ENCODE measurements around the gene ZNF396. TPM values are rescaled to one million over a fixed set of nuclear protein-coding genes. Genes with fewer than 3 reads are reported as not detected.

ZNF396 gene
- 1 to 10 TPM; 6.1 to 8.1 (median 6.8) TPM for polyA plus RNA-seq (ENCODE audit: insufficient read length in 4 of 4)

DNA sequence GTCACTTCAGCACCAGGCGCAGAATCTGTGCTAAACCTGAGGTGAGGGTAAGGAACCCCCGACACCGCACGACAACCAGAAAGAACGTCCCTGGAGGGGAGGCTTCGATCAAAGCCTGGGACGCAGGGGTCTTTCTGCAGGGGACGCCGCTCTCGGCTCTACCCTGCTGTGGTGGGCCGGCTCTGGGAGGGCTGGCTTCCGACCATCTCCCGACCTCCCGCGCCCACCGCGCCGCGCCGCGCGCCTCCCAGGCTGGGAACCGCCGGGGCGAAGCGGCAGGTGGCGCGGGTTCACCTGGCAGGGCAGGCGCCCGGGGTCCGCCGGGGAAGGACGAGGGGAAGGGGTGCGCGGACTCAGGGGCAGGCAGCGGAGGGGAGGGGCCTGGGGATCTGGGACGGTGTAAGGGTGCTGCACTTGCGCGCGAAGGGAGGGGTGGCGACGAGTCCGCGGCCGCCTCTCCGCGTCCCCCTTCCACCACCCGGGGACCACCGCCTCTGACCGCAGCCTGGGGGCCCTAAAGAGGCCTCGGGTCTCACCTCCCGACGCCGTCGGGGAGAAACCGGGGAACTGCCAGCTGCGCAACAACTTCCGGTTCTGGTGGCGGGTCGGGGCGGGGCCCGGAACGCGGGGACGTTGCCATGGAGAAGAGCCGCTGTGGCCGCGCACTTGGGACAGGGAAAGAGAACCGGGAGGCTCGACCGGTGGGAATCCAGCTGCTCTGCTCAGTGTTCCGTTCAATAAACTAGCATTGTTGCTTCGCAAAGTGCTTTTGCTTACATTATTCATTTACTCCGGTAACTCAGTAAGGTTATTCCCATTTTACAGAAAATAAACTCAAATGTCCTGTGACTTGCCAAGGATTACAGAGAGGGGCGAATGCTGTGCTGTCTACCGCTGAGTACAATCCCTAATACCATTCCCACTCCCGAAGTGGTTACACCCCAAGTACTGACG lies at the start of gene ZNF396:
ZNF396 (minus strand) TSS at position 596 of the 954 bp plus-strand sequence. CDS start 3,045 bp downstream, outside the sequence.
- peak in 3 of 4 donors; percentile 41 to 64 (median 46) for DNase-seq (ENCODE audit: low read depth in 4 of 4, low spot score in 3 of 4)

GRCh38 chr18:35426786-35427185 lies 49.6 kb upstream of the ZNF396 start:
- no peak for DNase-seq (ENCODE audit: low read depth in 4 of 4, low spot score in 3 of 4)

DNA sequence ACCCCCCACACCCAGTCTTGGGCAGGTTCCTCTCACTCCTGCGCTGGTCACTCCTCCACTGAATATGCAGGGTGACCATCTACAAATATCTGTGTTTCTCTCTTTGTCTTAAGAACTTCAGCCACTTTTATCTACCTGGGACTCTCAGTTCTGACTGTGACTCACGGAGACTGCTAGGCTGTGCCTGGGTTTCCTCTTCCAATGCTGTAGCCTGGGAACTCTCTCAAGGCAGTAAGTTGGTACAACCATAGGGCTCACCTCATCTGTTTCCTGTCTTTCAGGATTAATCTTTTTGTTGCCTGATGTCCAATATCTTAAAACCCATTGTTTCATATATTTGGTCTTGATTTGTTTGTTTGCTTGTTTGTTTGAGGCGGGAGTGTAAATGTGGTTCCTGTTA lies 47.2 kb upstream of the ZNF396 start:
- no peak for DNase-seq (ENCODE audit: low read depth in 4 of 4, low spot score in 3 of 4)

DNA sequence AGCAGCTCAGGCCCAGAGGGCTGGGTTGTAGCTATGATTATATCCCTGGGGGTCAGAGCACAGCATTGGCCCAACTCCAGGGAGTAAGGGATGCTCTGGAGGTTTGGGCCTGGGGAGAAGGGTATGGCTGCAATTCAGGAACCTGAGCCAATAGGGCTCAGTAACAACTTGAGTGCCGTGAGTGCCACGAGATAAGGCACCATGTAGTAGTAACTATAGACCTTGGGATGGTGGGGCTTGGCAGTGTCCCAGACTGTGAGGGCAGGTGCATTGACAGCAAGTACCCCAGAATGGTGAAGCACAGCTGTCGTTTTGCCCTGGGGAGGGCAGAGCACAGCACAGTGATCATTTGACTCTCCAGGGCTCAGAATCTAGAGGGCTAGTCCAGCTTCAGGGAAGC lies 45.1 kb upstream of the ZNF396 start:
- DNase-seq (ENCODE audit: low read depth in 4 of 4, low spot score in 3 of 4): no peak

DNA sequence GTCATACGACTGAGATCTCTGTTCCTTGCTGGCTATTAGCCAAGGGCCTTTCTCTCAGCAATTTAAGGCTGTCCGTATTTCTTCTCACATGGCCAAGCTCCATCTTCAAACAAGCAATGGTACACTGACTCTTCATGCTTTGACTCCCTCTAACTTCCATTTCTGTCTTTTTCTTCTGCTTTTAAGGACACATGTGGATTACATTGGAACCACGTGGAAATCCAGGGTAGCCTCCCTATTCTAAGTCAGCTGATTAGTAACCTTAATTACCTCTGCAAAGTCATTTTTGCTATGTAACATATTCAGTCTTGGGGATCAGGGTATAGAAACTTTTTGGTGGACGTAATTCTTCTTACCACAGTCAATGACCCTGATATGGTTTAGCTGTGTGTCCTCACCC lies 41.5 kb upstream of the ZNF396 start:
- no peak for DNase-seq (ENCODE audit: low read depth in 4 of 4, low spot score in 3 of 4)

GRCh38 chr18:35417223-35417622 lies 40.1 kb upstream of the ZNF396 start:
- no peak for DNase-seq (ENCODE audit: low read depth in 4 of 4, low spot score in 3 of 4)

DNA sequence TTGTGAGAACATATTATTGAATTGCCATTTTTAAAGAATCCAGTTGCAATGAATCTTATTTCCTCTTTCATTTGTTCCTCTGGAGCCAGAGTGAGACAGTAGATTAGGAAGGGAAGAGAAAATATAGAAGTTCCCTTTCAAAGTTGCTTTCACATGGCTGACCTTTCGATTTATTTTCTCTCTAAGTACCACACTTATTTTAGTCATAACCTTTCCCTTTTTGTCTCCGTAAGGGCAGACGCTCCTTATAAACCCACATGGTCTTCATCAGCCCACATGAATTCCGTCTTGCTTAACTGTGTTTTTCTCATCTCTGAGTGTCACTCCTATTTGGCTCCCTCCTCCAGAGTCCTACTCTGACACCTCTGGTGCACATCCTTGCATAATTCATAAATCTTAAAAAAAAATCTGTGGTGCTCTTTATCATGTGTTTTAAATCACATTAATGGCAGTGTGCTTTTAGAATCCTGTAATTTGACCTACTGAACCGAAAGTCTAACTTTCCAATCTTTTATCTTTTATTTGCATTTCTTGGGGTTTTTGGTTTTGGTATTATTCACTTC lies 38.5 kb upstream of the ZNF396 start:
- peak in 1 of 4 donors; percentile 5 for DNase-seq (ENCODE audit: low read depth in 4 of 4, low spot score in 3 of 4)

GRCh38 chr18:35413163-35413511 lies 36.0 kb upstream of the ZNF396 start:
- DNase-seq (ENCODE audit: low read depth in 4 of 4, low spot score in 3 of 4): no peak

GRCh38 chr18:35411625-35412351 lies 34.7 kb upstream of the ZNF396 start:
- DNase-seq (ENCODE audit: low read depth in 4 of 4, low spot score in 3 of 4): no peak

DNA sequence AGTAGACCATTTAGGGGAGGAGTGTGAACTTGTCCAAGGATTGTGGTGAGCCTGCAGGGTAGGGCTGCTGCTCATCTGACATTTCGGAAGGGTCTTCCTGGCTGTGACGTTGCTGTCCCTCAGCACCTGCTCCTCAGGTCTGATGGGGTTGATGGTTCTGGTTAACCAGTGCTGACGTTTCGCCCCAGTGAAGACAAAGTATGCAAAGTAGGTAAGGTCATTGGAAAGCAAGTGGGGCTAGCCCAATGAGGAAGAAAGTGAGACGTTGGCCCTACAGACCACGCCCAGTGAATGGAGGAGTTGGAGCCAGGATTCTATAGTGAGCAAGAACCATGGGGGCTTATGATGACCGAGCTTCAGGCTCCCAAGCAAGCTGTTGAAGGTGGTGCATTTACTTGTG lies 33.4 kb upstream of the ZNF396 start:
- no peak for DNase-seq (ENCODE audit: low read depth in 4 of 4, low spot score in 3 of 4)

DNA sequence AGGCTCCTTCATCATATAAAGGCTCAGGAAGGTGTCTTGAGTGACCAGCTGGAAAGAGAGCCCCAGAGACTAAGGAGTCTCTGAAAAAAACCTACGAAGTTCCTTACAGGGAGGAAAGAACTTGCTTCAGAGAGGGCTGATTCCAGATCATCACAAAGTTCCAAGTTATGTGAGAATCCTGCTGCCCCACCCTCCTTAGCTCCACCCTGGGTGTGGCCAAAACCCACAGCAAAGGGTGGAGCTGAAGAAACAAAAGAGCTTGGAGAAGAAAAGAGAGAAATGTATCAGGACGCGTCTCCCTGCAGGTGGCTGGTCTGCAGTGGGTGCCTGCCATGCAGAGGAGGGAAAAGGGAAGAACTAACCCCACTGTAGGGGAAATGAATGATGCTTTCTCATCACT lies 32.8 kb upstream of the ZNF396 start:
- no peak for DNase-seq (ENCODE audit: low read depth in 4 of 4, low spot score in 3 of 4)

DNA sequence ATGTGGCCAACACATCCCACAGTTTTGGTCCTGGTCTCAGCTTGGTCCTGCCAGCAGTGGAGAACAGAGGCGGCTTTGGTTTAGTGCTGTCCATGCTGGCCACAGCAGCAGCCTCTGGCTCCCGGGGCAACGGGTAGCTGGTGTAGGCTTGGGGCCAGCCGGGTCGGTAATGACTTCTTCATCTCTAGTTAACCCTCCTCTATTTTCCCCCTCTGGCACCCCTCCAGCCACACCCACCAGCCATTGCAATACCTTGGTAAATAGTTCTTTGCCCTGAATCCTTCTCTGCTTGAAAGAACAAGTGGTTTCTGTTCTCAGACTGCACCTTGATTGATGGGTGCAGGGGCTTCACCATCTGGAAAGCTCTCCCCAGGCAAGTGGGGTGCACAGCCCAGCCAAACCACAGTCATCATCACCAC lies 31.7 kb upstream of the ZNF396 start:
- DNase-seq (ENCODE audit: low read depth in 4 of 4, low spot score in 3 of 4): no peak

- peak; percentile 45 to 60 (median 58) for DNase-seq (ENCODE audit: low read depth in 4 of 4, low spot score in 3 of 4)
Measured at GRCh38 chr18:35407871-35408481, 30.8 kb upstream of the ZNF396 start.

GRCh38 chr18:35406666-35407065 lies 29.5 kb upstream of the ZNF396 start:
- DNase-seq (ENCODE audit: low read depth in 4 of 4, low spot score in 3 of 4): no peak

DNA sequence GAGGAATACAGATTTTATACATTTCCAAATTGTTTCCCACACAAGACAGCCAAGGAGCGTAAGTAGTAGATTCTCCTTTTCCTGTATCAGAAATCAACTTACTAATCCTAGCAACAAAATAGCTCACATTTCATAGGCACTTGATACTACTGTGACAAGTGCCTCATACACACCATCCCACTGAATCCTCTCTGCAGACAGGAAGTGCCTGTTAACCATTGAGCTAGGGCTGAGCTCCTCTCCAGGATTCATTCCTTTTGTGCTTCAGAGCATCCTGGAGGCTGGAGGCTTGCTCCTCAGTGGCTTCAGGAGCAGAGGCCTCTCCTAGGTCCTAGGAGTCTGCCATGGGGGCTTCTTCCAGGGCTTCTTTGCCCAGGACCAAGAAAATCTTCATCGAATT lies 20.8 kb upstream of the ZNF396 start:
- no peak for DNase-seq (ENCODE audit: low read depth in 4 of 4, low spot score in 3 of 4)

DNA sequence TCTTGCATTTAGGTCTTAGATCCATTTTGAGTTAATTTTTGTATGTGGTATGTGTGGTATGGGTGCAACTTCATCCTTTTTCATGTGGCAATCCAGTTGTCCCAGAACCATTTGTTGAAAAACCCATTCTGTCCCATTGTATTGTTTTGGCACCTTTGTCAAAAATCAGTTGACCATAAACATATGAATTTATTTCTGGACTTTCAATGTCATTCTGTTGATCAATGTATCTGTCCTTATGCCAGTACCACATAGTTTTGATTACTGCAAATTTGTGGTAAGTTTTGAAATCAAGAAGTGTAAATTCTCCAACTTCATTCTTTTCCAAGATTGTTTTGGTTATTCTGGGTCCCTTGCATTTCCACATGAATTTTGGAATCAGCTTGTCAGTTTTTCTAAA lies 16.6 kb upstream of the ZNF396 start:
- no peak for DNase-seq (ENCODE audit: low read depth in 4 of 4, low spot score in 3 of 4)

DNA sequence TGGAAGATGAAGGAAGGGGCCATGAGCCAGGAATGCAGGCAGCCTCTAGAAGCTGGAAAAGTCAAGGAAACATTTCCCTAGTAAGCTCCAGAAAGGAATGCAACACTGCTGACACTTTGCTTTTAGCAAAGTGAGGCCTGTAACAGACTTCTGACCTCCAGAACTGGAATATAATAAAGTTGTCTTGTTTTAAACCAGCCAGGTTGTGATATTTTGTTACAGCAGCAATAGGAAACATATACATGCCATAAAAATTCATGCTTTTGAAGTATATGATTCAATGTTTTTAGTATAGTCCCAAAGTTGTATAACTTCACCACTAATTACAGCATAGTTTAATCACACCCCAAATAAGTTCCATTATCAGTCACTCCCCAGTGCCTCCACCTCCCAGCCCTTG lies 15.2 kb upstream of the ZNF396 start:
- no peak for DNase-seq (ENCODE audit: low read depth in 4 of 4, low spot score in 3 of 4)

DNA sequence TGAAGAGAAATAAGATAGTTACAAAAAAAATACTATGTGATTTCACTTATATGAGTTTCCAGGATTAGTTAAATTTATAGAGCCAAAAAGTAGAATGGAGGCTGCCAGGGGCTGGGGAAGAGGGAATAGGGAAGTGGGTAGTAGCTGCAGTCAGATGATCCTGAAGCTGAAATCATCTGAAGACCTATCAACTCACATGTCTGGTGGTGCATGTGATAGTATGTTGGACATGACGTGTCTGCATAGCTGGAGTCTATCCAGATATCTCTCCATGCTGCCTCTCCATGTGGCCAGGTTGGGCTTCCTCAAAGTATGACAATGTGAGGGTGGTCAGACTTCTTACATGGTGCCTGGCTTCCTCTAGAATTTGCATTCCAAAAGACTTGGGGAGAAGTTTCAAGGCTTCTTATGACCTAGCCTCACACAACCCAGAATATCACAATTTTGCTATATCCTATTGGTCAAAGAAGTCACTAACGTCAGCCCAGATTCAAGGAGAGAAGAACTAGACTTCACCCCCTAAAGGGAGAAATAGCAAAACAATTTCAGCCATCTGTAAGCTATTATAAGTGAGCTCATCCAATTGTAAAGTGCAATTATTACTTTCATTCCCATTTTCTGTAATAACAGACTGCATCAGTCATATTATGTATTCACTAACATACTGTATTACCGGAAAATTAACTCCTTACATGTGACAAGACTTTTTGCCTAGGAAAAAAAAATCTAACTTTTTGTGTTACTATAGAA lies 14.0 kb upstream of the ZNF396 start:
- no peak for DNase-seq (ENCODE audit: low read depth in 4 of 4, low spot score in 3 of 4)

GRCh38 chr18:35389095-35389618 lies 12.0 kb upstream of the ZNF396 start:
- DNase-seq (ENCODE audit: low read depth in 4 of 4, low spot score in 3 of 4): no peak

GRCh38 chr18:35387152-35387571 lies 10.0 kb upstream of the ZNF396 start:
- no peak for DNase-seq (ENCODE audit: low read depth in 4 of 4, low spot score in 3 of 4)

Measured in right renal pelvis (tissue), 4 donors.